Effector memory CD4-positive, alpha-beta T cell (primary cell): ENCODE results near the gene PRSS48.
"Not testable (repeated sequence)": the region's sequence is repeated elsewhere in the genome, so short reads cannot be mapped to it uniquely, and the experiment has no call there.

ENCODE experiments used
- DNase-seq, 3 donors: peaks; one replicate each; pipeline ENCODE4 v3.0.0-alpha.2; 2020
- H3K27ac ChIP-seq: 2 replicates; pipeline ENCODE4 v1.7.0; 2013; ENCODE audit warnings: mild to moderate bottlenecking, low read length, moderate library complexity; ENCODE audit not compliant: insufficient read depth, poor library complexity, severe bottlenecking
- H3K27me3 ChIP-seq: replicated peaks from 2 replicates; pipeline ENCODE4 v1.7.0; 2013; ENCODE audit warnings: mild to moderate bottlenecking, low read length; ENCODE audit not compliant: insufficient read depth, control insufficient read depth, poor library complexity, severe bottlenecking
- H3K36me3 ChIP-seq: 2 replicates; pipeline ENCODE4 v1.7.0; 2013; ENCODE audit warnings: mild to moderate bottlenecking, low read length, moderate library complexity; ENCODE audit not compliant: control insufficient read depth, insufficient read depth
- H3K4me1 ChIP-seq: 2 replicates; pipeline ENCODE4 v1.7.0; 2013; ENCODE audit warnings: low read length, mild to moderate bottlenecking; ENCODE audit not compliant: control insufficient read depth, insufficient read depth, poor library complexity, severe bottlenecking
- H3K4me3 ChIP-seq: 2 replicates; pipeline ENCODE4 v1.7.0; 2013; ENCODE audit warnings: low read length, low read depth, mild to moderate bottlenecking; ENCODE audit not compliant: insufficient read depth, poor library complexity, severe bottlenecking
- H3K9me3 ChIP-seq: 2 replicates; pipeline ENCODE4 v1.7.0; 2013; ENCODE audit warnings: mild to moderate bottlenecking, low read length, moderate library complexity; ENCODE audit not compliant: control insufficient read depth
- total RNA-seq, 3 donors: gene quantifications; one replicate each; lab custom pipeline; 2026; lab: John Stamatoyannopoulos, UW

Gene PRSS48, protein sequence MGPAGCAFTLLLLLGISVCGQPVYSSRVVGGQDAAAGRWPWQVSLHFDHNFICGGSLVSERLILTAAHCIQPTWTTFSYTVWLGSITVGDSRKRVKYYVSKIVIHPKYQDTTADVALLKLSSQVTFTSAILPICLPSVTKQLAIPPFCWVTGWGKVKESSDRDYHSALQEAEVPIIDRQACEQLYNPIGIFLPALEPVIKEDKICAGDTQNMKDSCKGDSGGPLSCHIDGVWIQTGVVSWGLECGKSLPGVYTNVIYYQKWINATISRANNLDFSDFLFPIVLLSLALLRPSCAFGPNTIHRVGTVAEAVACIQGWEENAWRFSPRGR
- 0 reads per million in 3 donors for total RNA-seq

DNA sequence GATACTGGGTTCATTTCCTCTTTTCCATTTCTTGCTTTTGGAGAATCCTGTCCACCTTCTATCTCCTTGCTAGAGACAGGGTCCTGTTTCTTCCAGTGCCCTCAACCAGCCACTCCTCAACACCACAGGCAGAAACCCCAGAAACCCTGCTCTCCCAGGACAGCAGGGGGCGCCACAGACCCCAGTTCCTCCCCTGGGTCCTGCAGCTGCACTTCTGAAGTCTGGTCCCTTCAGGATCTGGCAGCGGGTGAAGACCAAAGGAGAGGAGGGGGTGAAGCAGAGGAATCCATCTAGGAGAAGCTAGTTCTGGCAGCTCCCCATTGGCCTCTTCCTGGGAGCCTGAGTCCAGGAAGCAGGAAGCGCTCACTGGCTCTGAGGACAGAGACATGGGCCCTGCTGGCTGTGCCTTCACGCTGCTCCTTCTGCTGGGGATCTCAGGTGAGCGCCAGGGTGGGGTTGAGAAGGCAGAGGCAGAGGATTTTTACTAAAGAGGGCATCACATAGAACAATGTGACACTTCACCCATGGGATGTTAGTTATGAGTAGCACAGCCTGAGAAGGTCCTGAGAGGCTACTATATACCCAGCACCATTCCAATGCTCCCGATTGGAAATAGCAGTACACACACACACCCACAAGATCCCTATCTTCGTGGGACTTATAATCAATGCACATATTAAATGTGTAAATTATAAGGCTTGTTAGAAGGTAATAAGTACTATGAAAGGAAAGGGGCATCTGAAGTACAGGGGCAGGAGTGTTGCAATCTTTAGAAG lies at the start of gene PRSS48:
Gene PRSS48 (plus strand): TSS at position 375 of the 776 bp plus-strand sequence. CDS start 12 bp downstream, at position 387.
- Histone ChIP-seq H3K9me3 (no peaks in the 10 kb centered on the region), H3K36me3 (no peaks in the 10 kb centered on the region), H3K4me1 (no peaks in the 10 kb centered on the region), H3K27ac (no peak within 1 kb of the TSS), H3K27me3 (no peaks in the 10 kb centered on the region), H3K4me3 (no peak within 1 kb of the TSS)
- DNase-seq: peak in 1 of 3 donors; percentile 8

DNA sequence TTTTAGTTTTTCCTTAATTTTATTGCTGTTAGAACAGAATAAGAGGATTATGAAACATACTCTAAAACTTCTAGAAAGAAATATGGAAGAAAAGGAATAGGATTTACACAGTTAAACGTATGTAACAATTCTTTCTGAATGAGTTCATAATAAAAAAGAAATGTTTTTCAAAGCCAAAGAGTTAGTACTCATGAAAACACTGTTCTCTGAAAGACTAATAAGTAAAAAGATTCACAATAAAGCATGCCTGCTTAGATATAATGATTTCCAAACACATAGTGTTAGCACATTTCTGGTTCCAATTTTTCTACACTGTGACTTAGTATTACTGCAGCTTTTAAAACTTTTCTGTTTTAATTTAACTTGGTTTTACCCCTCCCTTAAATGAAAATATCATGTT lies 49.8 kb upstream of the PRSS48 start:
- no peak for DNase-seq
- Histone ChIP-seq H3K9me3 (no peaks in the 10 kb centered on the region), H3K27me3 (no peaks in the 10 kb centered on the region), H3K36me3 (no peaks in the 10 kb centered on the region), H3K4me3 (no peak overlapping the region), H3K27ac (no peak overlapping the region), H3K4me1 (no peaks in the 10 kb centered on the region)

DNA sequence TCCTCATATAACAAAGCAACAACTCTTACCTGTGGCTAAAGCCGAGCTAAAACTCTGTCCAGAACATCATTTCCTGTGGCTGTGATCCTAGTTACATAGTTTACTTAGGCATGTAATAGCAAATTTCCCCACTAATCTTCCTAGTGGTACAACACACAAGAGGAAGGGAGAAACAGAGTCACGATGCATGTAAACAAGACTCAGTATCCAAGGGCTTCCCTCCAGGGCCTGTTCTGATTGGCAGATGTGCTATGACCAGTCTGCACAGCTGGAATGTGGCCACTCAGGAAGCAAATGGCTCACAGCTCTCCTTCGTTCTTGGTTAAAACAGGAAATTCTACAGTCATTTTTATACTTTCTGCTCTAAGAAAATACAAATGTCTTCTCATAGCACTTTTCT lies 49.2 kb upstream of the PRSS48 start:
- Histone ChIP-seq H3K4me1 (no peaks in the 10 kb centered on the region), H3K9me3 (no peaks in the 10 kb centered on the region), H3K27ac (no peak overlapping the region), H3K4me3 (no peak overlapping the region), H3K27me3 (no peaks in the 10 kb centered on the region), H3K36me3 (no peaks in the 10 kb centered on the region)
- DNase-seq: no peak

DNA sequence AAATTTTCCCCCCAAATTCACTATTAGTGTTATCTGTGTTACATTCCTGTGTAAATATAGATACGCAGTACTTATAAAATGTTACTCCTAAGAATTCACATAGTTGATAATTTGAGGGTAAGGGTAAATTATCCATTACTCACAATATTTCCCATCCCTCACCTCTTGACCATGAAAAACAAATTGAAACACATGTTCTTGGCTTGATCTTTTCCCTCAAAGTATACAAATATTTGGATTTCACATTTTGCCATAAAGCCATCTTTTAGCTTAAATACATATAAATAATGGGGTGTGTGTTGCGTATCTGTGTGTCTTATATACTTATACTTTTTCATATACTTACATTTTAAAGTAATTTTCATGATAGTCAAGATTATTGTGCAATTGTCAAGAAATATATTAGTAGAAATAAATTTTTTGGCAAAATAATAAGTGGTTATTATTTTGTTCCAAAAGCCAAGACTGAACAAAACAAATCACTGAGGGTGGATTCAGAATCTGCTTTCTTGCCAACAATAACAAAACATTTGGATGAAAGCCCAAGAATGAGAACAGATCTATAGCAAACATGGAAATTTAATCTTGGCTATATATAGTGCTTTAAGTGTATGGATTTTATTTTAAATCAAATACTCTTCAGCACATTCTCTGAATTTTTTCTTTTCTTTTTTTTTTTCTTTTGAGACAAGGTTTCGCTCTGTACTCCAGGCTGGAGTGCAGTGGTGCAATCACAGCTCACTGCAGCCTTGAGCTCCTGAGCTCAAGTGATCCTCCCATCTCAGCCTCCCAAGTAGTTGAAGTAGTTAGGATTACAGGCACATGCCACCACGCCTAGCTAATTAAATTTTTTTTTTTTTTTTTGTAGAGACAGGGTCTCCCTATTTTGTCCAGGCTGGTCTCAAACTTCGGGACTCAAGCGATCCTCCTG lies 48.5 kb upstream of the PRSS48 start:
- H3K27me3 ChIP-seq: no peaks in the 10 kb centered on the region
- no peak overlapping the region for H3K27ac ChIP-seq
- H3K36me3 ChIP-seq: no peaks in the 10 kb centered on the region
- H3K4me1 ChIP-seq: no peaks in the 10 kb centered on the region
- H3K9me3 ChIP-seq: no peaks in the 10 kb centered on the region
- DNase-seq: no peak
- H3K4me3 ChIP-seq: no peak overlapping the region

DNA sequence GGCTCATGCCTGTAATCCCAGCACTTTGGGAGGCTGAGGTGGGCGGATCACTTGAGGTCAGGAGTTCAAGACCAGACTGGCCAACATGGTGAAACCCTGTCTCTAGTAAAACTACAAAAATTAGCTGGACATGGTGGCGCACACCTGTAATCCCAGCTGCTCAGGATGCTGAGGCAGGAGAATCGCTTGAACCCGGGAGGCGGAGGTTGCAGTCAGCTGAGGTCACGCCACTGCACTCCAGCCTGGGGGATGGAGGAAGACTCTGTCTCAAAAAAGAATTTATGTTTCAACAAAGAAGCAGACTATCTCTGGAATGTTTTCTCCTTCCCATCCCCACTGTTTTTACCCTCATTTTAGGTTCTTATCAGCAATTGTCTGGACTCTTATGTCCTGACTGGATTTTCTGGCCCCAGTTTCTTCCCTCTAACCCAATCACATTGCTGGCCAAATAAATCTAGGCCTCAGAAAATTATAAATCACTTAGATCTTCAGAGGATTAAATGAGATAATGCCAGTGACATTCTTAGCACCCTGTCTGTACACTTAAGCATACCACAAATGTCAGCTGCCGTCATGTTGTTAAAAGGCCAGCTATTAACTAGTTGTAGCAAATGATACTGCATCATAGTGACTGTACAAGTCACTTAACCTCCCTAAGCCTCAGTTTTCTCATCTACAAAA lies 44.9 kb upstream of the PRSS48 start:
- no peaks in the 10 kb centered on the region for H3K4me1 ChIP-seq
- no peak for DNase-seq
- H3K27ac ChIP-seq: no peak overlapping the region
- no peak overlapping the region for H3K4me3 ChIP-seq
- H3K9me3 ChIP-seq: no peaks in the 10 kb centered on the region
- H3K36me3 ChIP-seq: no peaks in the 10 kb centered on the region
- no peaks in the 10 kb centered on the region for H3K27me3 ChIP-seq

DNA sequence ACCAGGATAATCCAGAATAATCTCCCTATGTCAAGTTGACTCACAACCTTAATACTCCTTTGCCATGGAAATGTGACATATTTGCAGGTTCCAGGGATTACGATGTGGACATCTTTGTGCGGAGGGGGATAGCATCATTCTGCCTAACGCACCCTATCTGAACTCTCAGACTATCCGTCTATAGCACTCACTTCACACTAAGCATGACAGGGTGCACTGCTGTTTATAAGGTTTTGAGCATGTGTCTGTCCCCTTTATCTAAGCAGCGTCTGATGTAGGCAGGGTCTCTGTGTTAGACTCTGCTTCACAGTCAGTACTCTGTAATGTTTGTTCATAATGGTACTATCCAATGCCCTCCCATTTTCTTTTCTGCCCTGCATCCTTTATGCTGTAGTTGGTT lies 43.4 kb upstream of the PRSS48 start:
- no peak for DNase-seq
- Histone ChIP-seq H3K4me1 (no peaks in the 10 kb centered on the region), H3K4me3 (no peak overlapping the region), H3K36me3 (no peaks in the 10 kb centered on the region), H3K9me3 (no peaks in the 10 kb centered on the region), H3K27ac (no peak overlapping the region), H3K27me3 (no peaks in the 10 kb centered on the region)

DNA sequence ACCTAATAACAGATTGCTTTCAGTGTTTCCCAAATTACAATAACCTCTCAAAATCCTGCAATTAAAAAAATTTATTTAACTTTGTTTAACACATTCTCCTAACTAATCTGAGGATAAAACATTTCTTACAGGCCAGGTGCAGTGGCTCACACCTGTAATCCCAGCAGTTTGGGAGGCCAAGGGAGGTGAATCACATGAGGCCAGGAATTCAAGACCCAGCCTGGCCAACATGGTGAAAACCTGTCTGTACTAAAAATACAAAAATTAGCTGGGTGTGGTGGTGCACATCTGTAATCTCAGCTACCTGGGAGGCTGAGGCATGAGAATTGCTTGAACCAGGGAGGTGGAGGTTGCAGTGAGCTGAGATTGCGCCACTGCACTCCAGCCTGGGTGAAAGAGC lies 41.6 kb upstream of the PRSS48 start:
- H3K36me3 ChIP-seq, H3K27me3 ChIP-seq, H3K9me3 ChIP-seq: not testable (repeated sequence)

DNA sequence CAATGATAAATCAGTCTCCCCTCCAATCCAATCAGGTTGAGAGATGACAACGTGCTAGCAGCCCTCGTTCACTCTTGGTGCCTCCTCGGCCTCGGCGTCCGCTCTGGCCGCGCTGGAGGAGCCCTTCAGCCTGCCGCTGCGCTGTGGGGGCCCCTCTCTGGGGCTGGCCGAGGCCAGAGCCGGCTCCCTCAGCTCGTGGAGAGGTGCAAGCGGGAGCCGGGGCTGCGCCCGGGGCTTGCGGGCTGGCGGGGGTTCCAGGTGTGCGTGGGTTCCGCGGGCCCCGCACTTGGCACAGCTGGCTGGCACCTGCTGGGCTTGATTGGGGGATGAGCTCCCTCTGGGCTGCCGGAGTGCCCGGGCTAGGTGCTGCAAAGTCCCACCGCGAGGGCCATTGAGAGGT lies 40.9 kb upstream of the PRSS48 start:
- Histone ChIP-seq H3K27ac (no peak overlapping the region), H3K27me3 (no peaks in the 10 kb centered on the region), H3K36me3 (no peaks in the 10 kb centered on the region), H3K4me3 (no peak overlapping the region), H3K9me3 (no peaks in the 10 kb centered on the region), H3K4me1 (no peaks in the 10 kb centered on the region)
- no peak for DNase-seq

More for the DNA sequence above, 41.6 kb upstream of the PRSS48 start:
- not testable (repeated sequence) for H3K27ac ChIP-seq, DNase-seq, H3K4me1 ChIP-seq, H3K4me3 ChIP-seq

DNA sequence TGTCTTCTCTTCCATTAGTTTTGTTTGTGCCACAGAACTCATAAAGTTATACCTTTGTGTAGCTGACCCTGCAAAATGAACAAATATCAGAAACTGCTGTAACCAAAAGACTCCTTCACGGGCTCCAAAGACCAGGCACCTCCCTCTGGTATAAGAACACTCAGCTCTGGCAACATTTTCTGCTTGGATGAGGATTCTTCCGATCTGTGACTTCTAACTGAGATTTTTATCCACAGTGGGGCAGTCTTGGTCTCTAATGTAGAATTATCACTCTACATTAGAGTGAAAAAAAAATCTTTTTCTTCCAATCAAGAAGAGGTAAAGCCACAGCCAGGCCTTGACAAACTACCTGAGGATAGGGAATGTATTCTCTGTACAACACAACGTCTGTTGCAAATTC lies 38.5 kb upstream of the PRSS48 start:
- H3K9me3 ChIP-seq: no peaks in the 10 kb centered on the region
- H3K4me3 ChIP-seq: no peak overlapping the region
- H3K27ac ChIP-seq: no peak overlapping the region
- no peak for DNase-seq
- H3K4me1 ChIP-seq: no peaks in the 10 kb centered on the region
- no peaks in the 10 kb centered on the region for H3K27me3 ChIP-seq
- H3K36me3 ChIP-seq: no peaks in the 10 kb centered on the region
